ENCODE results near the gene FZD7. TPM values are rescaled to one million over a fixed set of nuclear protein-coding genes. Genes with fewer than 3 reads are reported as not detected.
A peak's percentile ranks its signal among the peaks of the same experiment; 100 is the strongest.

Gene FZD7
- total and polyA plus RNA-seq, 10 donors: 0.87 to 4.4 (median 1.9) TPM

GRCh38 chr2:202034249-202035088, 814 bp downstream of the FZD7 start:
- H3K27ac ChIP-seq: peak overlapping the region; percentile 44 to 84 (median 82)
- TF ChIP-seq CTCF (IDR thresholded peaks at IDR 0.05 in 8 of 11, conservative IDR thresholded peaks at IDR 0.05 in 3 of 11): no peak
- TF ChIP-seq POLR2AphosphoS5 (IDR thresholded peaks at IDR 0.05): no peak
- no peak for TF ChIP-seq POLR2A (IDR thresholded peaks at IDR 0.05)
- H3K4me1 ChIP-seq: peaks cover 12 to 40% (median 29%) of the 10 kb centered on the region in 6 donors
- DNase-seq: peak; percentile 84
- H3K4me3 ChIP-seq: peak overlapping the region; percentile 44 to 96 (median 82)
- WGBS, 5 donors: 0 to 3% (median 1%) methylated on average over 49 to 105 of the region's 105 CpGs
- no peaks in the 10 kb centered on the region for H3K36me3 ChIP-seq
- peaks cover 0 to 75% (median 59%) of the 10 kb centered on the region in 7 donors for H3K27me3 ChIP-seq (replicated peaks in 1 of 7)
- intact Hi-C loops (cut with DNase I; ENCODE audit: low total_unique reads): no loop called here
- H3K9me3 ChIP-seq: no peaks in the 10 kb centered on the region

- H3K4me3 ChIP-seq: peak overlapping the region; percentile 44 to 96 (median 82)
- no peak overlapping the region for H3K27ac ChIP-seq
- peaks cover 12 to 44% (median 29%) of the 10 kb centered on the region in 6 donors for H3K4me1 ChIP-seq
These were observed 1.7 kb downstream of the FZD7 start for GRCh38 chr2:202035089-202035940.

GRCh38 chr2:202035941-202036372, 2.3 kb downstream of the FZD7 start:
- TF ChIP-seq CTCF (IDR thresholded peaks at IDR 0.05 in 8 of 11, conservative IDR thresholded peaks at IDR 0.05 in 3 of 11) (no peak), POLR2AphosphoS5 (IDR thresholded peaks at IDR 0.05) (no peak), POLR2A (IDR thresholded peaks at IDR 0.05) (no peak)
- Histone ChIP-seq H3K4me3 (peak overlapping the region in 1 of 8 donors; percentile 96), H3K36me3 (no peaks in the 10 kb centered on the region), H3K4me1 (peaks cover 12 to 44% (median 29%) of the 10 kb centered on the region in 6 donors), H3K9me3 (no peaks in the 10 kb centered on the region), H3K27ac (no peak overlapping the region), H3K27me3 (replicated peaks in 1 of 7) (peaks cover 0 to 90% (median 74%) of the 10 kb centered on the region in 7 donors)
- 70 to 82% (median 81%) methylated on average over 30 to 32 of the region's 32 CpGs for WGBS, 5 donors
- DNase-seq: peak; percentile 77
- intact Hi-C loops (cut with DNase I; ENCODE audit: low total_unique reads): no loop called here

More at GRCh38 chr2:202035089-202035940, 1.7 kb downstream of the FZD7 start:
- H3K9me3 ChIP-seq: no peaks in the 10 kb centered on the region
- TF ChIP-seq POLR2A (IDR thresholded peaks at IDR 0.05) (no peak), CTCF (IDR thresholded peaks at IDR 0.05 in 8 of 11, conservative IDR thresholded peaks at IDR 0.05 in 3 of 11) (peak in 2 of 11 experiments; percentile 34 to 39)
- DNase-seq: peak; percentile 83
- intact Hi-C loops (cut with DNase I; ENCODE audit: low total_unique reads): no loop called here
- 20 to 30% (median 24%) methylated on average over 32 to 78 of the region's 78 CpGs for WGBS, 5 donors
- peaks cover 0 to 83% (median 67%) of the 10 kb centered on the region in 7 donors for H3K27me3 ChIP-seq (replicated peaks in 1 of 7)
- no peaks in the 10 kb centered on the region for H3K36me3 ChIP-seq
